Pancreas (tissue), 10 donors: ENCODE results near the gene TMEM61. TPM values are rescaled to one million over a fixed set of nuclear protein-coding genes. Genes with fewer than 3 reads are reported as not detected.
"Not testable (repeated sequence)": the region's sequence is repeated elsewhere in the genome, so short reads cannot be mapped to it uniquely, and the experiment has no call there.

Experiments
- ATAC-seq, 4 donors: fragments of 200-7000 bp; cut with Tn5 transposase; one replicate each; pipeline versions ENCODE4 v1.8.0 to v1.9.1; 2020; ENCODE audit warnings: mild to moderate bottlenecking in 4 of 4, moderate library complexity in 4 of 4
- DNase-seq, 6 donors: peaks; one replicate each; pipeline ENCODE4 v3.0.0-alpha.2; 2020
- FAIRE-seq: peaks from 2 replicates; lab custom pipeline; 2012; peaks lifted over from hg19 to GRCh38; lab: Jason Lieb, UNC
- H3K27ac ChIP-seq, 4 donors: fragments of 200-600 bp; sonication (generic); 1 replicate in 3 of 4; 2 replicates in 1 of 4; pipeline versions ENCODE4 v1.5.0 to v1.8.0; 2020
- H3K27me3 ChIP-seq, 4 donors: fragments of 200-600 bp; one replicate each; pipeline ENCODE4 v1.8.0; 2021
- H3K36me3 ChIP-seq, 3 donors: fragments of 200-600 bp; sonication (generic) in 1 of 3; one replicate each; pipeline versions ENCODE4 v1.5.0 to v1.8.0; 2020 to 2021
- H3K4me1 ChIP-seq, 3 donors: fragments of 200-600 bp; one replicate each; pipeline ENCODE4 v1.8.0; 2021
- H3K4me3 ChIP-seq, 4 donors: fragments of 200-600 bp; sonication (generic) in 2 of 4; one replicate each; pipeline versions ENCODE4 v1.5.0 to v1.8.0; 2020 to 2021
- H3K9me3 ChIP-seq, 4 donors: fragments of 200-600 bp; one replicate each; pipeline ENCODE4 v1.8.0; 2021
- CTCF ChIP-seq, 4 donors: fragments of 200-600 bp; sonication (generic) in 3 of 4; IDR thresholded peaks; one replicate each; pipeline versions ENCODE4 v1.5.0 to v1.8.0; 2021; ENCODE audit warnings: antibody characterized with exemption in 4 of 4
- WGBS, 2 donors: extraction: QIAGEN DNeasy Blood & Tissue Kit; methylation state at CpG; one replicate each; pipeline ENCODE4 v1.1.7; 2013; 5-methylcytosine and 5-hydroxymethylcytosine counted together
- intact Hi-C, 3 donors: fragments of 100-400 bp; cut with DNase I; formaldehyde crosslinking; loops; one replicate each; pipeline versions ENCODE4 v1.11.1 to v1.14.2; 2022
- polyA plus RNA-seq, 2 donors: library from polyadenylated mRNA; stranded (reverse); fragments of 200-250 nt; gene quantifications; one replicate each; pipeline ENCODE4 v1.2.3, GENCODE V29; 2013
- total RNA-seq, 6 donors: library from RNA; stranded (reverse); fragmentation: NEBNext Ultra II Directional in 4 of 6; extraction: Animal tissue kit (Norgen Biotek cat#: 25700) in 4 of 6; gene quantifications; one replicate each; pipeline versions ENCODE4 v1.2.1 to v1.2.4, GENCODE V29; 2021 to 2023
- donor health status: healthy with polysubstance abuse.
- donor health status: DM: no; HTN: no; CAD: no; lungs with moderate emphysema.
- donor health status: DM: no; HTN: no; CAD: no.
- donor health status: control.
- donor health status: control.
- donor health status: Bipolar disorder and iron deficiency.
- donor health status: DM: yes; HTN: yes; CAD: no.
- donor health status: DM: no; HTN: no; CAD: no.
- donor health status: DM: no; HTN: no; CAD: no.
- donor health status: DM: yes; HTN: yes; CAD: no.

Gene TMEM61
- total and polyA plus RNA-seq, 8 donors, result 1.1 to 15.6 (median 1.7) TPM

GRCh38 chr1:54937469-54937868 lies 43.0 kb upstream of the TMEM61 start:
- ATAC-seq (no peak), DNase-seq (no peak), FAIRE-seq (no peak)
- Histone ChIP-seq H3K9me3 (no peaks in the 10 kb centered on the region), H3K4me1 (no peaks in the 10 kb centered on the region), H3K4me3 (no peak overlapping the region), H3K27me3 (no peaks in the 10 kb centered on the region), H3K36me3 (no peaks in the 10 kb centered on the region), H3K27ac (no peak overlapping the region)
- no peak for TF ChIP-seq CTCF (IDR thresholded peaks at IDR 0.05)
- intact Hi-C loops, result no loop called here
- 66 to 67% methylated on average over 1 of the region's 1 CpG for WGBS, 2 donors

- H3K9me3 ChIP-seq, H3K27me3 ChIP-seq, ATAC-seq, DNase-seq, H3K4me1 ChIP-seq, intact Hi-C loops, H3K36me3 ChIP-seq, H3K4me3 ChIP-seq, FAIRE-seq, H3K27ac ChIP-seq: not testable (repeated sequence)
- 80% methylated on average over 4 of the region's 4 CpGs for WGBS, 2 donors
Measured at GRCh38 chr1:54938955-54939354, 41.5 kb upstream of the TMEM61 start.

- ATAC-seq (no peak), FAIRE-seq (no peak), DNase-seq (no peak)
- TF ChIP-seq CTCF (IDR thresholded peaks at IDR 0.05), result no peak
- intact Hi-C loops, result no loop called here
- Histone ChIP-seq H3K27ac (no peak overlapping the region), H3K36me3 (no peaks in the 10 kb centered on the region), H3K4me3 (no peak overlapping the region), H3K9me3 (no peaks in the 10 kb centered on the region), H3K4me1 (no peaks in the 10 kb centered on the region), H3K27me3 (no peaks in the 10 kb centered on the region)
Measured at GRCh38 chr1:54940042-54940441, 40.4 kb upstream of the TMEM61 start.

- no peaks in the 10 kb centered on the region for H3K27me3 ChIP-seq
- FAIRE-seq (no peak), ATAC-seq (no peak), DNase-seq (no peak)
- 88 to 95% methylated on average over 4 of the region's 4 CpGs for WGBS, 2 donors
- intact Hi-C loops, result no loop called here
- TF ChIP-seq CTCF (IDR thresholded peaks at IDR 0.05), result no peak
- no peaks in the 10 kb centered on the region for H3K9me3 ChIP-seq
- no peaks in the 10 kb centered on the region for H3K4me1 ChIP-seq
- no peak overlapping the region for H3K27ac ChIP-seq
- no peaks in the 10 kb centered on the region for H3K36me3 ChIP-seq
- no peak overlapping the region for H3K4me3 ChIP-seq
Measured at GRCh38 chr1:54942976-54943375, 37.5 kb upstream of the TMEM61 start.

- H3K4me3 ChIP-seq, result peak overlapping the region in 1 of 4 donors; percentile 22
- no peaks in the 10 kb centered on the region for H3K4me1 ChIP-seq
- no peaks in the 10 kb centered on the region for H3K36me3 ChIP-seq
- no peak for FAIRE-seq
- peak; percentile 83 to 95 (median 94) for ATAC-seq
- TF ChIP-seq CTCF (IDR thresholded peaks at IDR 0.05), result peak; percentile 67 to 82 (median 72)
- no peaks in the 10 kb centered on the region for H3K27me3 ChIP-seq
- intact Hi-C loops, result loop anchor here in 1 of 3 donors (5.0 kb wide), 1 partner anchor 52 kb away; the partner anchor contains the start of gene BSND
- no peaks in the 10 kb centered on the region for H3K9me3 ChIP-seq
- H3K27ac ChIP-seq, result no peak overlapping the region
- DNase-seq, result peak in 5 of 6 donors; percentile 55 to 75 (median 68)
- WGBS, 2 donors, result 23 to 24% methylated on average over 9 of the region's 9 CpGs
Measured at GRCh38 chr1:54944610-54945392, 35.6 kb upstream of the TMEM61 start.
